OCI-LY7 (cell line): ENCODE measurements around the gene DCAF15. TPM values are rescaled to one million over a fixed set of nuclear protein-coding genes. Genes with fewer than 3 reads are reported as not detected.

Source experiments
- BruUV-seq: library from RNA; stranded (reverse); fragments of 400-500 nt; replicated peaks from 2 replicates; lab custom pipeline; 2021; lab: Mats Ljungman, UMichigan
- CTCF ChIA-PET: fragments of 300-600 bp; sonication (Branson Sonifier 250); formaldehyde crosslinking; loops from one replicate; lab custom pipeline; 2022; ENCODE audit warnings: antibody characterized with exemption; ENCODE audit not compliant: unreplicated experiment; lab: Charles Lee
- POLR2A ChIA-PET: fragments of 300-600 bp; sonication (Branson Sonifier 250); formaldehyde crosslinking; loops from one replicate; lab custom pipeline; 2022; ENCODE audit warnings: antibody characterized with exemption; lab: Charles Lee
- DNase-seq: peaks from one replicate; pipeline ENCODE4 v3.0.0-alpha.2; 2015; ENCODE audit warnings: low spot score
- H2AFZ ChIP-seq: fragments of 200-600 bp; sonication (generic), shearing (Covaris generic); 2 replicates; pipeline ENCODE4 v1.6.1; 2014; ENCODE audit warnings: mild to moderate bottlenecking, antibody characterized with exemption, low read length, moderate library complexity
- H3K27ac ChIP-seq: fragments of 200-600 bp; sonication (generic); 2 replicates; pipeline ENCODE4 v1.5.1; 2014; ENCODE audit warnings: mixed run types, low read depth, mild to moderate bottlenecking, moderate library complexity, low read length, inconsistent platforms; ENCODE audit not compliant: poor library complexity, severe bottlenecking
- H3K36me3 ChIP-seq: fragments of 200-600 bp; sonication (generic); 2 replicates; pipeline ENCODE4 v1.6.1; 2014; ENCODE audit warnings: mild to moderate bottlenecking, antibody characterized with exemption, low read length, moderate library complexity, mixed read lengths; ENCODE audit not compliant: insufficient read depth
- H3K4me1 ChIP-seq: fragments of 200-600 bp; sonication (generic); 2 replicates; pipeline ENCODE4 v1.5.1; 2014; ENCODE audit warnings: mild to moderate bottlenecking, low read length; ENCODE audit not compliant: insufficient read depth, poor library complexity, severe bottlenecking
- H3K4me2 ChIP-seq: fragments of 200-600 bp; sonication (generic); 2 replicates; pipeline ENCODE4 v1.6.1; 2014; ENCODE audit warnings: mild to moderate bottlenecking, low read length
- H3K4me3 ChIP-seq: fragments of 200-600 bp; sonication (generic); 2 replicates; pipeline ENCODE4 v1.5.1; 2014; ENCODE audit warnings: mild to moderate bottlenecking, low read depth, low read length; ENCODE audit not compliant: poor library complexity, severe bottlenecking
- H3K79me2 ChIP-seq: fragments of 200-600 bp; sonication (generic); 2 replicates; pipeline ENCODE4 v1.6.1; 2016; ENCODE audit warnings: low read depth, mild to moderate bottlenecking, low read length, moderate library complexity, mixed read lengths; ENCODE audit not compliant: insufficient read depth
- H3K9me2 ChIP-seq: fragments of 200-600 bp; sonication (generic); 2 replicates; pipeline ENCODE4 v1.6.1; 2016; ENCODE audit warnings: mild to moderate bottlenecking, low read length, mixed read lengths; ENCODE audit not compliant: insufficient read depth
- H3K9me3 ChIP-seq: fragments of 200-600 bp; sonication (generic); 2 replicates; pipeline ENCODE4 v1.6.1; 2014; ENCODE audit warnings: mild to moderate bottlenecking, mixed run types, low read length, mixed read lengths
- H4K20me1 ChIP-seq: fragments of 200-600 bp; sonication (generic); 2 replicates; pipeline ENCODE4 v1.6.1; 2014; ENCODE audit warnings: mild to moderate bottlenecking, antibody characterized with exemption, low read length, moderate library complexity, mixed read lengths; ENCODE audit not compliant: insufficient read depth
- CTCF ChIP-seq: fragments of 200-600 bp; sonication (generic); conservative IDR thresholded peaks from 2 replicates; pipeline ENCODE4 v1.5.1; 2014; ENCODE audit warnings: mild to moderate bottlenecking, antibody characterized with exemption, low read length, moderate library complexity, mixed read lengths
- EZH2phosphoT487 ChIP-seq: fragments of 200-600 bp; sonication (generic); IDR thresholded peaks from 2 replicates; pipeline ENCODE4 v1.6.1; 2018; ENCODE audit warnings: low read depth, borderline replicate concordance, mild to moderate bottlenecking, mixed run types, antibody characterized with exemption, low read length, moderate library complexity, mixed read lengths
- intact Hi-C: fragments of 100-400 bp; cut with micrococcal nuclease; formaldehyde crosslinking; loops from one replicate; pipeline ENCODE4 v1.10.0; 2022; ENCODE audit not compliant: unreplicated experiment
- total RNA-seq, 2 experiments: library from RNA; depleted of rRNA in 1 of 2; stranded (reverse); fragments of >200 nt in 1 of 2; shearing (Covaris generic) in 1 of 2; gene quantifications; 2 replicates each; pipeline ENCODE4 v1.2.3, GENCODE V29; 2014 to 2022

Gene DCAF15
- total RNA-seq, 2 experiments from 2014 or later, result 71.3 to 86.2 TPM

DNA sequence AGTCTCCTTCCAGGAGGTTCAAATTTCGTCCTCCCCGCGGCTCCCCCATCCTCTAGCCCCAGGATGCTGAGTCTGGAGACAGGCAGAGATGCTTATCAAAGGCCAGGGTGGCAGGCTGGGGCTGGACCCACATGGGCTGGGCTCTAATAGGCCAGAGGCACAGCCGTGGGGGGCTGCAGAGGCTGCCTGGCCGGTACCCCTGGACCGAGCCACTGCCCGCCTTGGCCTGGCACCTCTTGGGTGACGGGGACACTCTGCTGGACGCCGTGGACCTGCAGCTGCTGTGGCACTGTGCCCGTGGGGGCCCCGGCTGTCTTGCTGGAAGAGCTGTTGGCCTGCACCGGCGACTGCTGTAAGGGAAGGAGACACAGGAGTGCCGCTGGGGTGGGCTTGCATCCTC lies 28.0 kb downstream of the DCAF15 start:
- Histone ChIP-seq H2AFZ (no peak overlapping the region), H3K79me2 (no peaks in the 10 kb centered on the region), H3K9me2 (no peaks in the 10 kb centered on the region), H3K27ac (no peak overlapping the region), H3K4me2 (no peak overlapping the region), H3K9me3 (no peaks in the 10 kb centered on the region), H4K20me1 (no peaks in the 10 kb centered on the region), H3K4me1 (peaks cover 60% of the 10 kb centered on the region), H3K36me3 (peaks cover 34% of the 10 kb centered on the region), H3K4me3 (no peak overlapping the region)
- DNase-seq, result no peak
- TF ChIP-seq CTCF (no peak), EZH2phosphoT487 (no peak)
- BruUV-seq, result no TSS peak
- CTCF ChIA-PET, result no interaction called here
- POLR2A ChIA-PET, result no interaction called here
- intact Hi-C loops, result no loop called here

- Histone ChIP-seq H4K20me1 (no peaks in the 10 kb centered on the region), H3K9me3 (no peaks in the 10 kb centered on the region), H3K4me1 (peaks cover 67% of the 10 kb centered on the region), H3K27ac (no peak overlapping the region), H3K4me2 (no peak overlapping the region), H3K36me3 (peaks cover 30% of the 10 kb centered on the region; the same call in 1 of the 2 replicates), H3K79me2 (no peaks in the 10 kb centered on the region), H3K4me3 (no peak overlapping the region), H3K9me2 (no peaks in the 10 kb centered on the region), H2AFZ (no peak overlapping the region)
- no peak for DNase-seq
- no TSS peak for BruUV-seq
- CTCF ChIA-PET, result no interaction called here
- POLR2A ChIA-PET, result interaction anchor here (0.9 kb wide), 1 partner anchor 38 kb away, joined by 3 read pairs; no protein-coding TSS in a partner anchor
- intact Hi-C loops, result no loop called here
- TF ChIP-seq EZH2phosphoT487, result no peak
- no peak for TF ChIP-seq CTCF
Measured at GRCh38 chr19:13981021-13981420, 28.7 kb downstream of the DCAF15 start.

- Histone ChIP-seq H3K4me3 (no peak overlapping the region), H3K27ac (peak overlapping the region; percentile 20), H3K9me2 (no peaks in the 10 kb centered on the region), H3K4me1 (peaks cover 71% of the 10 kb centered on the region), H3K4me2 (peak overlapping the region; percentile 3; the same call in 1 of the 2 replicates), H2AFZ (no peak overlapping the region), H3K79me2 (no peaks in the 10 kb centered on the region), H3K36me3 (peaks cover 30% of the 10 kb centered on the region; the same call in 1 of the 2 replicates), H4K20me1 (no peaks in the 10 kb centered on the region), H3K9me3 (no peaks in the 10 kb centered on the region)
- POLR2A ChIA-PET, result interaction anchor here (0.9 to 6.1 kb wide), 2 partner anchors 23 to 38 kb away, joined by 3 to 39 read pairs; partner anchors contain the start of gene RFX1
- TF ChIP-seq CTCF (no peak), EZH2phosphoT487 (no peak)
- intact Hi-C loops, result no loop called here
- DNase-seq, result no peak
- CTCF ChIA-PET, result no interaction called here
- no TSS peak for BruUV-seq
Measured at GRCh38 chr19:13981467-13981866, 29.2 kb downstream of the DCAF15 start.
